ENCODE measurements around the gene ACAP3.

- TF ChIP-seq CTCF (IDR thresholded peaks at IDR 0.05; ENCODE audit: low read depth, low read length, poor library complexity, severe bottlenecking) (no peak), EZH2phosphoT487 (IDR thresholded peaks at IDR 0.05; ENCODE audit: borderline replicate concordance, low read length) (no peak)
These were observed 62.4 kb downstream of the ACAP3 start for GRCh38 chr1:1245178-1245816.

Data from DOHH2 (cell line).